Measurements from ENCODE around the gene HOXC6. TPM values are rescaled to one million over a fixed set of nuclear protein-coding genes. Genes with fewer than 3 reads are reported as not detected.

The HOXC6 gene
- total RNA-seq, 1 donor from 2014 or later: not detected

GRCh38 chr12:54025499-54026405, 2.5 kb upstream of the HOXC6 start:
- FAIRE-seq: no peak
- DNase-seq (ENCODE audit: low spot score in 2 of 2): no peak

GRCh38 chr12:54026640-54027441, 1.4 kb upstream of the HOXC6 start:
- FAIRE-seq: no peak
- DNase-seq (ENCODE audit: low spot score in 2 of 2): no peak

- FAIRE-seq: no peak
- no peak for DNase-seq (ENCODE audit: low spot score in 2 of 2)
These were observed 826 bp upstream of the HOXC6 start for GRCh38 chr12:54027442-54027786.

GRCh38 chr12:54029529-54030441, 1.5 kb downstream of the HOXC6 start:
- no peak for FAIRE-seq
- DNase-seq (ENCODE audit: low spot score in 2 of 2): no peak

GRCh38 chr12:54030442-54030801, 2.2 kb downstream of the HOXC6 start:
- FAIRE-seq: no peak
- DNase-seq (ENCODE audit: low spot score in 2 of 2): no peak

GRCh38 chr12:54030889-54031471, 2.7 kb downstream of the HOXC6 start:
- FAIRE-seq: no peak
- DNase-seq (ENCODE audit: low spot score in 2 of 2): no peak

- FAIRE-seq (no peak), DNase-seq (ENCODE audit: low spot score in 2 of 2) (no peak)
These were observed 3.2 kb downstream of the HOXC6 start for GRCh38 chr12:54031480-54031879.

- FAIRE-seq (no peak), DNase-seq (ENCODE audit: low spot score in 2 of 2) (no peak)
These were observed 3.9 kb downstream of the HOXC6 start for GRCh38 chr12:54032086-54032619.

GRCh38 chr12:54032627-54033100, 4.4 kb downstream of the HOXC6 start, which contains the start of gene HOXC5:
Gene HOXC5, plus strand, starts transcription at chr12:54033050. Its CDS starts 73 bp downstream, at chr12:54033123.
- DNase-seq (ENCODE audit: low spot score in 2 of 2) (peak; percentile 82 to 85), FAIRE-seq (no peak)

GRCh38 chr12:54033106-54033979, 5.1 kb downstream of the HOXC6 start:
- FAIRE-seq: no peak
- no peak for DNase-seq (ENCODE audit: low spot score in 2 of 2)

GRCh38 chr12:54033980-54034784, 5.9 kb downstream of the HOXC6 start:
- DNase-seq (ENCODE audit: low spot score in 2 of 2) (no peak), FAIRE-seq (no peak)

- no peak for FAIRE-seq
- no peak for DNase-seq (ENCODE audit: low spot score in 2 of 2)
These were observed 6.6 kb downstream of the HOXC6 start for GRCh38 chr12:54034785-54035310.

- FAIRE-seq: no peak
- no peak for DNase-seq (ENCODE audit: low spot score in 2 of 2)
These were observed 7.5 kb downstream of the HOXC6 start for GRCh38 chr12:54035568-54036264.

- DNase-seq (ENCODE audit: low spot score in 2 of 2) (no peak), FAIRE-seq (no peak)
These were observed 8.6 kb downstream of the HOXC6 start for GRCh38 chr12:54036620-54037359.

- no peak for FAIRE-seq
- no peak for DNase-seq (ENCODE audit: low spot score in 2 of 2)
These were observed 9.4 kb downstream of the HOXC6 start for GRCh38 chr12:54037360-54038283.

Measured in frontal cortex (tissue), 4 donors.